Large intestine (tissue), 3 donors: ENCODE data around the gene CC2D2B. TPM values are rescaled to one million over a fixed set of nuclear protein-coding genes. Genes with fewer than 3 reads are reported as not detected.
"Not testable (repeated sequence)": the region's sequence is repeated elsewhere in the genome, so short reads cannot be mapped to it uniquely, and the experiment has no call there.

Experiments used
- DNase-seq, 2 donors: peaks; one replicate each; pipeline versions ENCODE4 v3.0.0 to v3.0.0-alpha.2; 2013
- H3K27ac ChIP-seq: one replicate; pipeline ENCODE4 v1.5.1; 2013; ENCODE audit warnings: low read length
- H3K27me3 ChIP-seq: 2 replicates; pipeline ENCODE4 v1.6.1; 2013; ENCODE audit warnings: low read length; ENCODE audit not compliant: control insufficient read depth, insufficient read depth
- H3K36me3 ChIP-seq: 2 replicates; pipeline ENCODE4 v1.6.1; 2013; ENCODE audit warnings: low read length; ENCODE audit not compliant: control insufficient read depth, insufficient read depth
- H3K4me1 ChIP-seq: one replicate; pipeline ENCODE4 v1.6.1; 2013; ENCODE audit warnings: low read length; ENCODE audit not compliant: control insufficient read depth, insufficient read depth
- H3K4me3 ChIP-seq: one replicate; pipeline ENCODE4 v1.5.1; 2013; ENCODE audit warnings: low read length
- H3K9me3 ChIP-seq: one replicate; pipeline ENCODE4 v1.6.1; 2013; ENCODE audit warnings: mild to moderate bottlenecking, low read depth, low read length, moderate library complexity; ENCODE audit not compliant: control insufficient read depth
- WGBS: methylation state at CpG from one replicate; pipeline ENCODE4 v1.1.5; 2013; ENCODE audit warnings: low lambda C conversion rate; ENCODE audit not compliant: insufficient coverage; 5-methylcytosine and 5-hydroxymethylcytosine counted together
- polyA plus RNA-seq: library from polyadenylated mRNA; unstranded; fragments of 120-200 nt; gene quantifications from one replicate; pipeline ENCODE4 v1.2.1, GENCODE V29; 2013

The CC2D2B gene
- polyA plus RNA-seq, 1 donor, result 1.2 TPM

GRCh38 chr10:95873139-95873538 is 34.6 kb upstream of the CC2D2B start:
- Histone ChIP-seq H3K4me1 (no peaks in the 10 kb centered on the region), H3K36me3 (peaks cover 8% of the 10 kb centered on the region)
- 100% methylated on average over 1 of the region's 2 CpGs for WGBS

GRCh38 chr10:95873651-95874050 is 34.1 kb upstream of the CC2D2B start:
- H3K9me3 ChIP-seq, result no peaks in the 10 kb centered on the region
- H3K4me3 ChIP-seq, result no peak overlapping the region
- H3K36me3 ChIP-seq, result peaks cover 8% of the 10 kb centered on the region
- H3K27me3 ChIP-seq, result no peaks in the 10 kb centered on the region
- DNase-seq, result no peak
- no peaks in the 10 kb centered on the region for H3K4me1 ChIP-seq
- no CpG with 5 or more reads among the region's 4 CpGs for WGBS
- H3K27ac ChIP-seq, result no peak overlapping the region

More at GRCh38 chr10:95873139-95873538, 34.6 kb upstream of the CC2D2B start:
- no peaks in the 10 kb centered on the region for H3K27me3 ChIP-seq
- no peak for DNase-seq
- no peak overlapping the region for H3K27ac ChIP-seq
- no peaks in the 10 kb centered on the region for H3K9me3 ChIP-seq
- H3K4me3 ChIP-seq, result no peak overlapping the region

DNA sequence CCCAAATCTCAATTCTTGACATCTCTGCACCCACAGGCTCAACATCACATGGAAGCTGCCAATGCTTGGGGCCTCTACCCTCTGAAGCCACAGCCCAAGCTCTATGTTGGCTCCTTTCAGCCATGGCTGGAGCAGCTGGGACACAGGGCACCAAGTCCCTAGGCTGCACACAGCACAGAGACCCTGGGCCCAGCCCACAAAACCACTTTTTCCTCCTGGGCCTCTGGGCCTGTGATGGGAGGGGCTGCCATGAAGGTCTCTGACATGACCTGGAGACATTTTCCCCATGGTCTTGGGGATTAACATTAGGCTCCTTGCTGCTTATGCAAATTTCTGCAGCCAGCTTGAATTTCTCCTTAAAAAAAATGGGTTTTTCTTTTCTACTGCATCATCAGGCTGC is 33.0 kb upstream of the CC2D2B start:
- H3K9me3 ChIP-seq, DNase-seq, H3K27me3 ChIP-seq, H3K27ac ChIP-seq, H3K36me3 ChIP-seq, H3K4me3 ChIP-seq, H3K4me1 ChIP-seq: not testable (repeated sequence)

DNA sequence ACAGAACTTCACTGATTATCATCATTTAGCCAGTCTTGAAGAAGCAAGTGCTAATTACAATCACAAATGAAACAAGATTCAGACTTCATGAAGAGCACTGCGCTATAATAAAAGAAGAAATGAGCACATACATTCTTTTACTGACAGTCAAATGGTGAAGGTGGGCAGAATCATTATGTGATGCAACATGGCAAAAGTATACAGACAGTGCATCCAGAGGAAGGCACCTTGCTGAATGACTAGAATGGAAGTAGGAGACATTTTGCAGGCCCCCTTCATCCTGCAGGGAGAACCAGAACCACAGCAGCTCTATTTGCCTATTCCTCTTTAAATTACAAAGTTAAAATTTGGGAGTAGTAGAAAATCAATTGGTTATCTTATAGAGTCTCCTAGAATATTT is 31.0 kb upstream of the CC2D2B start:
- WGBS, result no CpG with 5 or more reads among the region's 1 CpG
- H3K4me1 ChIP-seq, result no peaks in the 10 kb centered on the region
- no peak for DNase-seq
- no peaks in the 10 kb centered on the region for H3K27me3 ChIP-seq
- H3K4me3 ChIP-seq, result no peak overlapping the region
- no peak overlapping the region for H3K27ac ChIP-seq
- peaks cover 5% of the 10 kb centered on the region for H3K36me3 ChIP-seq
- H3K9me3 ChIP-seq, result no peaks in the 10 kb centered on the region

DNA sequence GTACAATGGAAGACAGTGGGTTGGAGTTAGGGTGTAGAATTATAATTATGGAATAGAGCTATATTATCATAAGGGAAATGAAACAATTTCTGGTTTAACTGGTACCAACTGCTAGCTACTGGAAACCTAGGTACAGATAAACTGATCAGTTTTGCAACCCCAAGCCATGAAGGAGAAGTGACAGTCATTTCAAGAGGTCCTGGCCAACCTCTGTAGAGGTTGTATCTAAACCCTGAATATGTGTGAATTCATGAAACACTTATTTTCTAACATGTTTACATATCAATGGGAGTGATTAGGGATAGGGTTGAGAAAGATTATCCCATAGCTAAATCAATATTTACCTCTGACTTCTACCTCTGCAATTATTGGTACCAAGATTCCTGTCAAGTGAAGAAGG is 29.9 kb upstream of the CC2D2B start:
- Histone ChIP-seq H3K36me3 (peaks cover 5% of the 10 kb centered on the region), H3K9me3 (no peaks in the 10 kb centered on the region), H3K4me3 (no peak overlapping the region), H3K4me1 (no peaks in the 10 kb centered on the region), H3K27me3 (no peaks in the 10 kb centered on the region), H3K27ac (no peak overlapping the region)
- DNase-seq, result no peak

GRCh38 chr10:95880704-95881103 is 27.1 kb upstream of the CC2D2B start:
- no peak for DNase-seq
- Histone ChIP-seq H3K9me3 (no peaks in the 10 kb centered on the region), H3K27me3 (no peaks in the 10 kb centered on the region), H3K36me3 (no peaks in the 10 kb centered on the region), H3K4me3 (no peak overlapping the region), H3K4me1 (no peaks in the 10 kb centered on the region), H3K27ac (no peak overlapping the region)
- WGBS, result 83% methylated on average over 2 of the region's 2 CpGs

DNA sequence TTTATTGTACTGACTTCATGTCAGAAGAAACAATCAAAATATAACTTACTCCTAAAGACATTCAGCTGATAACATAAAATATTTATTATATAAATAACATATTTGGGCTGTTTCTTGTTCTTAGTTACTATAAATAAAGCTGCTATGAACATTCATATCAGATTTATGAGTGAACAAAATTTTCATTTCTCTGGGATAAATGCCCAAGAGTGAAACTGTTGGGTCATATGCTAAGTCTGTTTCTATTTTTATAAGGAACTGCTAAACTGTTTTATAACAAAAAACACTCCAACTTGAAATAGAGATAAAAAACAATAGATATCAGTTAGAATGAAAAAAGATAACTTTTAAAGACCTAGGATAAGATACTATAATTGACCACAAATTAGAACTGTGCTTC is 26.5 kb upstream of the CC2D2B start:
- Histone ChIP-seq H3K27me3 (no peaks in the 10 kb centered on the region), H3K4me1 (no peaks in the 10 kb centered on the region), H3K4me3 (no peak overlapping the region), H3K27ac (no peak overlapping the region), H3K36me3 (no peaks in the 10 kb centered on the region), H3K9me3 (no peaks in the 10 kb centered on the region)
- no peak for DNase-seq

GRCh38 chr10:95889830-95890229 is 17.9 kb upstream of the CC2D2B start:
- WGBS, result 0% methylated on average over 1 of the region's 2 CpGs
- DNase-seq, result no peak
- Histone ChIP-seq H3K27me3 (no peaks in the 10 kb centered on the region), H3K36me3 (no peaks in the 10 kb centered on the region), H3K27ac (no peak overlapping the region), H3K4me1 (peaks cover 5% of the 10 kb centered on the region), H3K9me3 (no peaks in the 10 kb centered on the region), H3K4me3 (no peak overlapping the region)

- H3K4me1 ChIP-seq, result no peaks in the 10 kb centered on the region
- no peaks in the 10 kb centered on the region for H3K9me3 ChIP-seq
- H3K36me3 ChIP-seq, result peaks cover 7% of the 10 kb centered on the region
- DNase-seq, result no peak
- H3K27me3 ChIP-seq, result no peaks in the 10 kb centered on the region
- no peak overlapping the region for H3K27ac ChIP-seq
- no peak overlapping the region for H3K4me3 ChIP-seq
- WGBS, result 90% methylated on average over 2 of the region's 4 CpGs
These were observed 11.5 kb upstream of the CC2D2B start for GRCh38 chr10:95896071-95896850.

GRCh38 chr10:95905897-95906580 is 1.7 kb upstream of the CC2D2B start:
- not testable (repeated sequence) for H3K27me3 ChIP-seq, H3K4me1 ChIP-seq, H3K4me3 ChIP-seq, DNase-seq, H3K27ac ChIP-seq, H3K9me3 ChIP-seq, H3K36me3 ChIP-seq
- no CpG with 5 or more reads among the region's 12 CpGs for WGBS
